ENCODE measurements around the gene BMPR1A.

DNA sequence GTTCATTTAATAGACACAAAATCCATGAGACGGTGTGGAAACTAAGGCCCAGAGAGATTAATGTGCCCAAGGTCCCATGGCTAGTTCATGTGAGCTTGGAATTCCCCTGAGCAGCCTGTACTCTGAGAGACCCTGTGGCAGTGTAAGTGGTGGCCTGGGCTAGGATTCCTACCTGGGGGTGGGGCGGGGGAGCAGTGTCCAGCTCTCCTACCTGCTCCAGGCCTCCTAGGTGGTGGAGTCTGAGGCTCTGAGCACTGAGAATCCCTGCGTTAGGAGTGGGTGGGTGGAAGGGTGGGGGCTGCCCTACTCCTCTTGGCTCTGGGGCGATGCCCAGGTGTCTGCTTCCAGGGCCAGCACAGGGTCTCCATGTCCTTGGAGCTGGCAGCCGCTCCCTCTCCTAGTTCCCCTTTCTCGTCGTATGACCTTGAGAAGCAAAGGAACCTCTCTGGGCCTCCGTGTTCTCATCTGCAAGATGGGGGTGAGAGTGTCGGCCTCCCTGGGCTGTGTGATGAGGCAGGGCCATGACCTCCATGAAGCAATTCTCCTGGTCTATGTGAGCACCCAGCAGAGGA is 204.5 kb downstream of the BMPR1A start:
- TF ChIP-seq, protein P1, sequence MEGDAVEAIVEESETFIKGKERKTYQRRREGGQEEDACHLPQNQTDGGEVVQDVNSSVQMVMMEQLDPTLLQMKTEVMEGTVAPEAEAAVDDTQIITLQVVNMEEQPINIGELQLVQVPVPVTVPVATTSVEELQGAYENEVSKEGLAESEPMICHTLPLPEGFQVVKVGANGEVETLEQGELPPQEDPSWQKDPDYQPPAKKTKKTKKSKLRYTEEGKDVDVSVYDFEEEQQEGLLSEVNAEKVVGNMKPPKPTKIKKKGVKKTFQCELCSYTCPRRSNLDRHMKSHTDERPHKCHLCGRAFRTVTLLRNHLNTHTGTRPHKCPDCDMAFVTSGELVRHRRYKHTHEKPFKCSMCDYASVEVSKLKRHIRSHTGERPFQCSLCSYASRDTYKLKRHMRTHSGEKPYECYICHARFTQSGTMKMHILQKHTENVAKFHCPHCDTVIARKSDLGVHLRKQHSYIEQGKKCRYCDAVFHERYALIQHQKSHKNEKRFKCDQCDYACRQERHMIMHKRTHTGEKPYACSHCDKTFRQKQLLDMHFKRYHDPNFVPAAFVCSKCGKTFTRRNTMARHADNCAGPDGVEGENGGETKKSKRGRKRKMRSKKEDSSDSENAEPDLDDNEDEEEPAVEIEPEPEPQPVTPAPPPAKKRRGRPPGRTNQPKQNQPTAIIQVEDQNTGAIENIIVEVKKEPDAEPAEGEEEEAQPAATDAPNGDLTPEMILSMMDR (IDR thresholded peaks at IDR 0.05), result no peak
- no peak for TF ChIP-seq POLR2A (IDR thresholded peaks at IDR 0.05)
